ENCODE results near the gene TMPRSS15. TPM values are rescaled to one million over a fixed set of nuclear protein-coding genes. Genes with fewer than 3 reads are reported as not detected.

Gene TMPRSS15
- total and polyA plus RNA-seq, 5 donors: not detected

DNA sequence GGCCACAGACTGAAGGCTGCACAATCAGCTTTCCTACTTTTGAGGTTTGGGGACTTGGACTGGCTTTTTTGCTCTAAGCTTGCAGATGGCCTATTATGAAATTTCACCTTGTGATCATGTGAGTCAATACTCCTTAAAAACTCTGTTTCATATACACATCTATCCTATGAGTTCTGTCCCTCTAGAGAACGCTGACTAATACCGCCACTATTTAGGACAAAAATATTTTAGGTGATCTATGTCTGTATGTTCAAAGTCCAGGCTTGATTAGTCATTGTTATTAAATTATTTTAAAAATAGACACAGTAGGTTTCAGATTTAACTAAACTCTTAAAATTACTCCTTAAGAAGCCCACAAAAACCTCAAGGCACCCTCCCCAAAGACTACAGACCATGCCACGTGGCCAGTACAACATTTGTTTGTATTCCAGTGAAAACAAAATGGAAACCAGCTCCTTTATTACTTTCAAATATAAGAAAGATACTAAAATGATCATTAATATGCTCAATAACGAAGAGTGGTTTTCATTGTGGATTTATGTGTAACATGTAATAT, 63.1 kb downstream of the TMPRSS15 start:
- WGBS: 73% methylated on average over 4 of the region's 4 CpGs

DNA sequence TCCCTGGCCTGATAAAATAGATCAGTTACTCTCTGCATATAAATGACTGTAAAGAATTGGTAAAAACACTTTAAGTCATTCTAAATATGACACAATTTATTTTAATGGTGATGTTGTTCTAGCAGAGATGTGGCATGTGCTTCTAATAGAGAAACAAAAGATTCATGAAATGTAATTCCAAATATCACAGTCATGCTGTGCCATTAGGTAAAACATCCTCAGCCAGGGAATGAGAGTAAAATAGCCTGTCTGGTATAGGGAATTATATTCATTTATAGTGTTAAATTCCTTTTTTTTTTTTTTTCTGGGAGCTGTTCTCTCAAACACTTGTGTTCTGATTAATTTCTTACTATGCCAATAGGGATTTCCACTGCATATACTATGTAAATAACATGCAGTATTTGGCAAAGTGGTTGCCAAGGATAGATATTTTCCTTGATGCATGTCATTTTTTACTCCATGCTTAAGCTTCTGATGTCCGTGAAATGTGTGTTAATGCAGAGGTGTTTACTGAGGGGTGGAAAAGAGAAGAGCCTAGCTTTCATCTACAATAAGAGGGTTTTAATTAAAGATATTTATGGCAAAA, 67.8 kb downstream of the TMPRSS15 start:
- H3K27me3 ChIP-seq (ENCODE audit: control insufficient read depth, insufficient read depth): no peaks in the 10 kb centered on the region
- WGBS: 87% methylated on average over 1 of the region's 1 CpG
- intact Hi-C loops (cut with DNase I): no loop called here
- H3K4me1 ChIP-seq (ENCODE audit: control insufficient read depth, insufficient read depth, low read length): no peaks in the 10 kb centered on the region
- ATAC-seq (no peak), DNase-seq (no peak)
- no peak overlapping the region for H3K4me3 ChIP-seq (ENCODE audit: low read length)
- no peaks in the 10 kb centered on the region for H3K9me3 ChIP-seq (ENCODE audit: control insufficient read depth, low read length)
- H3K27ac ChIP-seq (ENCODE audit: low read length): no peak overlapping the region

More for the DNA sequence above, 63.1 kb downstream of the TMPRSS15 start:
- Histone ChIP-seq H3K9me3 (ENCODE audit: control insufficient read depth, low read length) (no peaks in the 10 kb centered on the region), H3K4me3 (ENCODE audit: low read length) (no peak overlapping the region), H3K4me1 (ENCODE audit: control insufficient read depth, insufficient read depth, low read length) (no peaks in the 10 kb centered on the region), H3K27ac (ENCODE audit: low read length) (no peak overlapping the region), H3K27me3 (ENCODE audit: control insufficient read depth, insufficient read depth) (no peaks in the 10 kb centered on the region)
- ATAC-seq (no peak), DNase-seq (no peak)
- intact Hi-C loops (cut with DNase I): no loop called here

DNA sequence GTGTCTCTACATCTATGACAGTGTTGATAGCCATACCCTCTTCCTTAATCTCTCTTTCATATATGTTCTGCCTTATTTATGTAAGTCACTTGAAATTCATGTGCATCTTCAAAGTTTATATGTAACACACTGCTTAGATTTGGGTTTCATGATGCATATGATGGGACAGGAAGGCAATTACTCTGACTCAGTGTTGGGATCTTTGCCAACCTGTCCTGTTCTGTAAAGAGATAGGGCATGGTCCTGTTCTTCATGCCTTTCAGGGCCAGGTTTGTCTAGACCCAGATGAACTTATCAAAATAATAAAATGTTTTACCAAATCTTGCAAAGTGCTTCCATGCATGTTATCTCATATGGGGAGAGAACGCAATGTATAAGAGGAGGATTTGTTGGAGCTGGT, 69.5 kb downstream of the TMPRSS15 start:
- Histone ChIP-seq H3K4me3 (ENCODE audit: low read length) (no peak overlapping the region), H3K9me3 (ENCODE audit: control insufficient read depth, low read length) (no peaks in the 10 kb centered on the region), H3K4me1 (ENCODE audit: control insufficient read depth, insufficient read depth, low read length) (no peaks in the 10 kb centered on the region), H3K27ac (ENCODE audit: low read length) (no peak overlapping the region), H3K27me3 (ENCODE audit: control insufficient read depth, insufficient read depth) (no peaks in the 10 kb centered on the region)
- WGBS: 84% methylated on average over 1 of the region's 1 CpG
- DNase-seq: no peak
- ATAC-seq: no peak
- intact Hi-C loops (cut with DNase I): no loop called here

DNA sequence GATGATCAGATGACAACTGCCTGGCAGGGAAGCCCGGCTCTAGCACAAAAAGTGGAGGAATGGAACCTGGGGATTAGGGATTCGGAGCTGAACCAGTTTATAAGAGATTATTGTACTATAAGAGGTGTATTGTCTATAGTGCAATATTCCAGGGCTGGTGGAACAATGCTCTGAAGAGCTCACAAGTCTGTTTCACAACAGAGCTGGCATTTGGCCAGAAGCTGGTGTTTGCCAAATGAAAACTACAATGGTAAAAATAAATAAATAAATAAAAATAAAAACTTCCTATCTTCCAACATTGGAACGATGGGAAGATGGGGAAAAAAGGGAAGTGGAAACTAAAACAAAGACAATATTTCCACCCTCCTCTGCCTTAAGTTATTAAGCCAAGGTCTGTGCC, 85.4 kb downstream of the TMPRSS15 start:
- no peaks in the 10 kb centered on the region for H3K27me3 ChIP-seq (ENCODE audit: control insufficient read depth, insufficient read depth)
- WGBS: 56% methylated on average over 3 of the region's 3 CpGs
- no peaks in the 10 kb centered on the region for H3K9me3 ChIP-seq (ENCODE audit: control insufficient read depth, low read length)
- intact Hi-C loops (cut with DNase I): no loop called here
- H3K27ac ChIP-seq (ENCODE audit: low read length): no peak overlapping the region
- no peak overlapping the region for H3K4me3 ChIP-seq (ENCODE audit: low read length)
- DNase-seq (peak in 1 of 3 donors; percentile 12), ATAC-seq (no peak)
- no peaks in the 10 kb centered on the region for H3K4me1 ChIP-seq (ENCODE audit: control insufficient read depth, insufficient read depth, low read length)

DNA sequence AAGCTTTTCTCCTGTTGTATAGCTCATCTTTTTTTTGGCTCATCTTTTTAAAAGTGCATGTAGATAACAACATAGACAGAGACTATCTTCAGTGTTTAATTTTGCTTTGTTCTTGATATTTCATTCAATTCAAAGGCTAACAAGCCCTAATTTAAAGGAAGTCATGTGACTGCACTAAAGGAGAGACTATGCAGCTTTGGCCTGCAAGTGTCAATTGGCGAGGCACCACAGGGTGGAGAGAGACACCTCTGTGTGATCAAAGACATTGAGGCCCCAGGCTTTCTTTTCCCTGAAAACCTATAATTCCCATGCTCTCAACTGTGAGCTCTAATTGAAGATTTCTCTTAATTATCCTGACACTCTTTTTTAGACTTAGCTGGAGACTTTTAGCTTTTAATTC, 105.4 kb downstream of the TMPRSS15 start:
- ATAC-seq (no peak), DNase-seq (no peak)
- Histone ChIP-seq H3K4me1 (ENCODE audit: control insufficient read depth, insufficient read depth, low read length) (no peaks in the 10 kb centered on the region), H3K27ac (ENCODE audit: low read length) (no peak overlapping the region), H3K27me3 (ENCODE audit: control insufficient read depth, insufficient read depth) (no peaks in the 10 kb centered on the region), H3K4me3 (ENCODE audit: low read length) (no peak overlapping the region), H3K9me3 (ENCODE audit: control insufficient read depth, low read length) (no peaks in the 10 kb centered on the region)
- 48% methylated on average over 1 of the region's 1 CpG for WGBS
- intact Hi-C loops (cut with DNase I): no loop called here

DNA sequence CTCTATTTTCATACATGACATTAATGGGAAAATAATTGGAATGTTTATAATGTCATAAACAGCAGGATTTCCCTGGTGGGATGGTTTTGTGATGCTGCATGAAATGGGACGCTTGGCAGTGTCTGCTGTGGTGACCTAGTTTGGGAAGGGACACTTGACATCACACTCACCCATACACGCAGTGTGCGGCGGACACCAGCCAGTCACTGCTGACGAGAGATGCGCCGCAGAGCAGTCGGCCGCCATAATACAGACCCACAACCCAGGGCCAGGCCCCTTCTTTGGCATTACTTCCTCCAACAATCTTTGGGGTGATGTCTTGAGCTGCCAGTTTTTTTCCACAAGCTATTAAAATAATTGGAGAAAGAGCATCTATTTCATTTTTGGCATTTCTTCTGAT, 109.5 kb downstream of the TMPRSS15 start:
- no peak overlapping the region for H3K27ac ChIP-seq (ENCODE audit: low read length)
- no peaks in the 10 kb centered on the region for H3K27me3 ChIP-seq (ENCODE audit: control insufficient read depth, insufficient read depth)
- ATAC-seq (no peak), DNase-seq (peak in 1 of 3 donors; percentile 8)
- H3K9me3 ChIP-seq (ENCODE audit: control insufficient read depth, low read length): no peaks in the 10 kb centered on the region
- 77% methylated on average over 9 of the region's 9 CpGs for WGBS
- no peak overlapping the region for H3K4me3 ChIP-seq (ENCODE audit: low read length)
- H3K4me1 ChIP-seq (ENCODE audit: control insufficient read depth, insufficient read depth, low read length): no peaks in the 10 kb centered on the region
- intact Hi-C loops (cut with DNase I): no loop called here

DNA sequence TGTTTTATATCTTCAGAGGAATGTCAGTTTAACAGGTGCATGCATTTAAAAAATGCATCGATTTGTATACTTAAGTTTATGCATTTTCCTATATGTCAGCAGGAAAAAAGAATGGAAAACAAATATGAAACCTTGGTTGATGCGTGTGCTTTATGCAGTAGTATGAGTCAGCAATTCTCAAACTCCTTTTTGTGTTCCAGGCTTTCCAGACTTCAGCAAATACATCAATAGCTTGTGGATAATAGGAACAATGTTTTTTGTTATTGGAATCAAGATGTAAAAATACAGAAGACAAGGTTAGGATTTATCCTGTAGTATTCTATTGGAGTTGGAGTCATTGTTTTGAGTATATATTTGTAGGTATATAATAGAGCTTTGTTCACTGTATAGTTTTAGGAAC, 113.7 kb downstream of the TMPRSS15 start:
- intact Hi-C loops (cut with DNase I): no loop called here
- DNase-seq: no peak
- no peaks in the 10 kb centered on the region for H3K4me1 ChIP-seq (ENCODE audit: control insufficient read depth, insufficient read depth, low read length)
- no peak overlapping the region for H3K27ac ChIP-seq (ENCODE audit: low read length)
- 57% methylated on average over 2 of the region's 2 CpGs for WGBS
- H3K27me3 ChIP-seq (ENCODE audit: control insufficient read depth, insufficient read depth): no peaks in the 10 kb centered on the region
- H3K9me3 ChIP-seq (ENCODE audit: control insufficient read depth, low read length): no peaks in the 10 kb centered on the region
- ATAC-seq: no peak
- H3K4me3 ChIP-seq (ENCODE audit: low read length): no peak overlapping the region

DNA sequence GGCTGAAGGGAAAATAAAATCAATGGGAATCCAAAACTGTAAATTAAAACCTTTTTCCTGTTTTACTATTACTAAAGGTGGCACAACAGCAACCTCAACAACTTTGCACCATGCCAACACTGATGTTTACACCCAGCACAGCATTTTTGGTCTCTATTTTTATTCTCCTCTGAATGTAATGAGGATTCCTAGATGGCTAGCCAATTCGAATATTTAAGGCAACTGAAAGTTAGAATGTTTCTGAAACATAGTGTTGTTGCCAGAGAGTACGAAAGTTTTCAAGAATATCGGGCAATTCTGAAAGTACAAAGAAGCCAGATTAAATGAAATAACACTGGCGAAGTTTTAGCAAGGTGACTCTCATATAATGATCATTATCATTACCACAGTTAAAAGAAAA, 118.2 kb downstream of the TMPRSS15 start:
- DNase-seq (no peak), ATAC-seq (no peak)
- intact Hi-C loops (cut with DNase I): no loop called here
- Histone ChIP-seq H3K9me3 (ENCODE audit: control insufficient read depth, low read length) (no peaks in the 10 kb centered on the region), H3K27ac (ENCODE audit: low read length) (no peak overlapping the region), H3K27me3 (ENCODE audit: control insufficient read depth, insufficient read depth) (no peaks in the 10 kb centered on the region), H3K4me1 (ENCODE audit: control insufficient read depth, insufficient read depth, low read length) (no peaks in the 10 kb centered on the region), H3K4me3 (ENCODE audit: low read length) (no peak overlapping the region)
- 77% methylated on average over 4 of the region's 4 CpGs for WGBS

DNA sequence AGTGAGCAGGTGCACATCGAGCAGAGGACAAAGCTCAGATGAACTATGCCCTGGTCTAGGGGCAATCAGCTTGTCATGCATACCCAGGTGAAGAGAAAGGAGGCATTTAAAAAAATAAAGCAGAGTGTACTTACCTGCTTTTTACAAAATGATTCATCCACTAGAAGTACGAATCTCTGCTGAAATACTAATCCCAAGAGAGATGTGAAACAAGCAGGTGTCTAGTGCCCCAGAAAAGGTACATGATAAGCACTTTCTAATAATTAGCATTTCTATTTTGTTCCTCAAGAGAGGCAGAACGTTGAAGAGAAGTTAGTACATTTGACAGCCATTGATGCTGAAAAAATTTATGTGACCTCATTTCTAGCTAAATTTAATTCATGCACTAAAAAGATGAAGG, 127.8 kb downstream of the TMPRSS15 start:
- DNase-seq: no peak
- WGBS: 56% methylated on average over 3 of the region's 3 CpGs
- no peak for ATAC-seq

DNA sequence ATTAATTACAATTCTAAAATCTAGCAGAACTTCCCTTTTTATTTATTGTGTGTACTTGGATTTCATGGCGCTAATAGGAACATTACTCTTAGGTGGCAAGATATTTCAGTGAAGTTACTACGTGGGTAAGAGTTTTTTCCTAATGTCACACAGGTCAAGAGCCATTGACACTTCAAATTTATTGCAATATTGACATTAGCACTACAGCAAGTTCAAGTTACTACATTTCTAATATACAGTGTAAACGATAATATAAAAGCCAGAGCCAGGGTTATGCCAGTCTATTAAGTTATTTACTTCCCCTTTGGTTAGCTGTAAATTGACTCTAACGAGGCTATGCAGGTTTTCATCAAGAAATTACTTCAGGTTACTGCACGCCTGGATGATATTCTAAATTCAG, 129.2 kb downstream of the TMPRSS15 start:
- intact Hi-C loops (cut with DNase I): no loop called here
- no peaks in the 10 kb centered on the region for H3K9me3 ChIP-seq (ENCODE audit: control insufficient read depth, low read length)
- H3K27ac ChIP-seq (ENCODE audit: low read length): no peak overlapping the region
- DNase-seq (no peak), ATAC-seq (no peak)
- H3K4me3 ChIP-seq (ENCODE audit: low read length): no peak overlapping the region
- no peaks in the 10 kb centered on the region for H3K27me3 ChIP-seq (ENCODE audit: control insufficient read depth, insufficient read depth)
- no peaks in the 10 kb centered on the region for H3K4me1 ChIP-seq (ENCODE audit: control insufficient read depth, insufficient read depth, low read length)
- WGBS: 78% methylated on average over 5 of the region's 5 CpGs

More for the DNA sequence above, 127.8 kb downstream of the TMPRSS15 start:
- H3K9me3 ChIP-seq (ENCODE audit: control insufficient read depth, low read length): no peaks in the 10 kb centered on the region
- no peak overlapping the region for H3K27ac ChIP-seq (ENCODE audit: low read length)
- H3K27me3 ChIP-seq (ENCODE audit: control insufficient read depth, insufficient read depth): no peaks in the 10 kb centered on the region
- H3K4me3 ChIP-seq (ENCODE audit: low read length): no peak overlapping the region
- no peaks in the 10 kb centered on the region for H3K4me1 ChIP-seq (ENCODE audit: control insufficient read depth, insufficient read depth, low read length)
- intact Hi-C loops (cut with DNase I): no loop called here

DNA sequence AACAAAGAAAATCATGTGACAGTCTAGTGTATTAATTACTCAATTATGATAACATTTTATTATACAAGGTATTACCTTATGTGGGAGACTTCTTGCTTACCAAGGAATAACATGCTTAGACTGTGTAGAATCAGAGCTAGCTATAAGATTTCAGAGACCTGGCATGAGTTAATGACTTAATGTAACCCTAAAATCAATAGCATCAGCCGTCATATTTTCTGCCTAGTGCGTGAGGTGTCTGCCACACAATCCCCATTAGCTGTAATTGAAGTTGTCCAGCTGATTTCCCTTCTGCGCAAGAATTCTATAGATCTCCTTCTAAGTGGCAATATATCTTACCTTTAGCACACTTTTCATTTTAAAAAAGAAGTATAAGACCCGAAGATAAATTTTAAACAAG, 130.2 kb downstream of the TMPRSS15 start:
- ATAC-seq (no peak), DNase-seq (no peak)
- Histone ChIP-seq H3K27ac (ENCODE audit: low read length) (no peak overlapping the region), H3K4me3 (ENCODE audit: low read length) (no peak overlapping the region), H3K27me3 (ENCODE audit: control insufficient read depth, insufficient read depth) (no peaks in the 10 kb centered on the region), H3K4me1 (ENCODE audit: control insufficient read depth, insufficient read depth, low read length) (no peaks in the 10 kb centered on the region), H3K9me3 (ENCODE audit: control insufficient read depth, low read length) (no peaks in the 10 kb centered on the region)
- 87% methylated on average over 4 of the region's 4 CpGs for whole genome bisulfite sequencing
- intact Hi-C loops (cut with DNase I): no loop called here

DNA sequence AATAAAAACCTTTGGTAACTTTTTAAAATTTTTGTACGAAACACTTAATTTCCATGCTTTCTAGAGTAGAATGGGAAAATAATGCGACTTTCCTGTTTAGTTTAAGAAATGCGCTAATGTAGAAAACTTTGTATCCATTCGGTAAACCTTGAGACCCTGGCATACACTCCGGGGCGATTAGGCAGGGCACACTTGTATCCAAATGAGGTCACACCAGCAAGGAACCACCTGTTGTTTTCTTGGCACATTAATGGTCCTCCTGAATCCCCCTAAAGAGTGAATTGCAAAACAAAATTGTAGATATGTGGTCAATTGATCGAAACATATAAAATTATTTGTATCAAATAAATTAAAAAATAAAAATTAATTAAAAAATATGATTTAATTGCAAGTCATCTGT, 133.7 kb downstream of the TMPRSS15 start:
- no peak overlapping the region for H3K4me3 ChIP-seq (ENCODE audit: low read length)
- DNase-seq (no peak), ATAC-seq (no peak)
- intact Hi-C loops (cut with DNase I): no loop called here
- H3K27me3 ChIP-seq (ENCODE audit: control insufficient read depth, insufficient read depth): no peaks in the 10 kb centered on the region
- H3K27ac ChIP-seq (ENCODE audit: low read length): no peak overlapping the region
- 87% methylated on average over 7 of the region's 7 CpGs for WGBS
- no peaks in the 10 kb centered on the region for H3K4me1 ChIP-seq (ENCODE audit: control insufficient read depth, insufficient read depth, low read length)
- no peaks in the 10 kb centered on the region for H3K9me3 ChIP-seq (ENCODE audit: control insufficient read depth, low read length)
